ENCODE measurements around the gene TMEM191B.
"Not testable (repeated sequence)": the region's sequence is repeated elsewhere in the genome, so short reads cannot be mapped to it uniquely, and the experiment has no call there.

DNA sequence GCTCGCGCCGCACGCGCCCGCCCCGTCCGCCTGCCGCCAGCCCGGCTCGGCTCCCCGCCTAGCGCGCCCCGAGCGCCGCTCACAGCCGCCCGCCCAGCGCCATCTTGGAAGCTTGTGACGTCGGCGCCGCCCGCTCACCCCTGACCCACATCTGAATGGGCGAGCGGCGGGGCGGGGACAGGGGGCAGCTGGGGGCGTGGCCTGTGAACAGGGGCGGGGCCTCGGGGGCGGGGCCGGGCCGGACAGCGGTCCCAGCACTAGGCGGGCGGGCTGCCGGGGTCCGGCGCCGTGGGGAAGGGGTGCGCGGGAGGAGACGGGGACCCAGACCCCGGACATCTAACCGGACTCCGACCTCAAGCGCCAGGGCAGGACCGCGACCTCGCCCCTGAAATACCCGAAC is 50.2 kb downstream of the TMEM191B start:
- TF ChIP-seq, protein P1, sequence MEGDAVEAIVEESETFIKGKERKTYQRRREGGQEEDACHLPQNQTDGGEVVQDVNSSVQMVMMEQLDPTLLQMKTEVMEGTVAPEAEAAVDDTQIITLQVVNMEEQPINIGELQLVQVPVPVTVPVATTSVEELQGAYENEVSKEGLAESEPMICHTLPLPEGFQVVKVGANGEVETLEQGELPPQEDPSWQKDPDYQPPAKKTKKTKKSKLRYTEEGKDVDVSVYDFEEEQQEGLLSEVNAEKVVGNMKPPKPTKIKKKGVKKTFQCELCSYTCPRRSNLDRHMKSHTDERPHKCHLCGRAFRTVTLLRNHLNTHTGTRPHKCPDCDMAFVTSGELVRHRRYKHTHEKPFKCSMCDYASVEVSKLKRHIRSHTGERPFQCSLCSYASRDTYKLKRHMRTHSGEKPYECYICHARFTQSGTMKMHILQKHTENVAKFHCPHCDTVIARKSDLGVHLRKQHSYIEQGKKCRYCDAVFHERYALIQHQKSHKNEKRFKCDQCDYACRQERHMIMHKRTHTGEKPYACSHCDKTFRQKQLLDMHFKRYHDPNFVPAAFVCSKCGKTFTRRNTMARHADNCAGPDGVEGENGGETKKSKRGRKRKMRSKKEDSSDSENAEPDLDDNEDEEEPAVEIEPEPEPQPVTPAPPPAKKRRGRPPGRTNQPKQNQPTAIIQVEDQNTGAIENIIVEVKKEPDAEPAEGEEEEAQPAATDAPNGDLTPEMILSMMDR (IDR thresholded peaks at IDR 0.05) = not testable (repeated sequence)
- TF ChIP-seq POLR2A (IDR thresholded peaks at IDR 0.05) = not testable (repeated sequence)

Data from thyroid gland (tissue), 4 donors.